DMS 273 treated with DMSO at 0.1 percent for 48 hours (cell line): Measurements from ENCODE around the gene UBE2J2.
"Not testable (repeated sequence)": the region's sequence is repeated elsewhere in the genome, so short reads cannot be mapped to it uniquely, and the experiment has no call there.

Experiments
- DNase-seq: peaks from one replicate; lab custom pipeline; 2025; lab: John Stamatoyannopoulos, UW

The UBE2J2 gene

GRCh38 chr1:1273512-1274298 is at the start of gene UBE2J2:
TSS of gene UBE2J2 (minus strand) at chr1:1273854. CDS start at chr1:1267992, 5,862 bp downstream.
- peak; percentile 67 for DNase-seq

GRCh38 chr1:1322952-1323351 is 49.3 kb upstream of the UBE2J2 start:
- DNase-seq = no peak

GRCh38 chr1:1322418-1322817 is 48.8 kb upstream of the UBE2J2 start:
- no peak for DNase-seq

- no peak for DNase-seq
Observed at GRCh38 chr1:1321477-1321876, 47.8 kb upstream of the UBE2J2 start.

GRCh38 chr1:1320666-1321448 is 47.2 kb upstream of the UBE2J2 start:
- DNase-seq = no peak

- no peak for DNase-seq
Observed at GRCh38 chr1:1319646-1319941, 45.9 kb upstream of the UBE2J2 start.

- DNase-seq = no peak
Observed at GRCh38 chr1:1318777-1319645, 45.4 kb upstream of the UBE2J2 start.

GRCh38 chr1:1318131-1318652 is 44.5 kb upstream of the UBE2J2 start:
- DNase-seq = peak; percentile 88

GRCh38 chr1:1317420-1317819 is 43.8 kb upstream of the UBE2J2 start:
- no peak for DNase-seq

GRCh38 chr1:1316199-1316598 is 42.5 kb upstream of the UBE2J2 start:
- not testable (repeated sequence) for DNase-seq

GRCh38 chr1:1315435-1315954 is 41.8 kb upstream of the UBE2J2 start:
- DNase-seq = no peak

GRCh38 chr1:1314678-1315335 is 41.2 kb upstream of the UBE2J2 start:
- no peak for DNase-seq

GRCh38 chr1:1314237-1314586 is 40.6 kb upstream of the UBE2J2 start:
- no peak for DNase-seq

- no peak for DNase-seq
Observed at GRCh38 chr1:1313500-1314236, 40.0 kb upstream of the UBE2J2 start.

GRCh38 chr1:1312450-1313314 is 39.0 kb upstream of the UBE2J2 start:
- no peak for DNase-seq

GRCh38 chr1:1311107-1312104 is 37.8 kb upstream of the UBE2J2 start:
- no peak for DNase-seq

- no peak for DNase-seq
Observed at GRCh38 chr1:1310476-1311053, 36.9 kb upstream of the UBE2J2 start.

GRCh38 chr1:1310109-1310385 is 36.4 kb upstream of the UBE2J2 start:
- no peak for DNase-seq
